ENCODE measurements around the gene EPHA1. TPM values are rescaled to one million over a fixed set of nuclear protein-coding genes. Genes with fewer than 3 reads are reported as not detected.
"Not testable (repeated sequence)": the region's sequence is repeated elsewhere in the genome, so short reads cannot be mapped to it uniquely, and the experiment has no call there.

Gene EPHA1
- total RNA-seq, 1 donor from 2014 or later = not detected

- DNase-seq = no peak
These were observed 21.4 kb upstream of the EPHA1 start for GRCh38 chr7:143429770-143430698.

DNA sequence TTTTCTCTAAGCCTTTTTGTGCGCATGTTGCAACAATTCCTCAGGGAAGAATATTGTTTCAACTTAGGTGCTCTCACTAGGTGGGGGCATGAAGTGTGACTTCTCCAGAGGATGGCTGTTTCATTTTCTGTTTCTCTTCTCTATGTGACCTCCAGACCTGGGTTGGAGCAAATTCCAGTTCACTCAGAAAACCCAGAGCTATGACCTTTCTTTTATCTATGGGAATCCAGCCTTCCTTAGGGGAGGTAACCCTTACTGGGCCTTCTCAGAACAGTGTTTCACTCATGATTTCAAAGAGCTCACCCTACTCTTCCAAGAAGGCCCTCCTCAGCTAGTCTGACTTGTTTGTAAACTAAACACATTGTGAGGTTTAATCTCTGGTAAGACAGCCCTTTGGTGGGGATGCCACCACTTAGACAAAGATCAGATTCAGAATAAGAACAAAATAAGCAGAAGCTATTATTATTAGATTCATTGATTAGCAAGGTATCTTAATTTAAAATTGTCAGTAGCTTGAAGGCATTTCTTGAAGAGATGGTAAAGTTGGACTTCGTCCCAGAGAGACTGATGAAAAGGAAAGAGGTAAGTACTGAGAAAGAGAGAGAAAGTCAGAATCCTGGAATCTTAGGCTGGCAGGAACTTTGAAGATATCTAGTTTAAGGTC is 18.0 kb upstream of the EPHA1 start:
- no peak for DNase-seq

DNA sequence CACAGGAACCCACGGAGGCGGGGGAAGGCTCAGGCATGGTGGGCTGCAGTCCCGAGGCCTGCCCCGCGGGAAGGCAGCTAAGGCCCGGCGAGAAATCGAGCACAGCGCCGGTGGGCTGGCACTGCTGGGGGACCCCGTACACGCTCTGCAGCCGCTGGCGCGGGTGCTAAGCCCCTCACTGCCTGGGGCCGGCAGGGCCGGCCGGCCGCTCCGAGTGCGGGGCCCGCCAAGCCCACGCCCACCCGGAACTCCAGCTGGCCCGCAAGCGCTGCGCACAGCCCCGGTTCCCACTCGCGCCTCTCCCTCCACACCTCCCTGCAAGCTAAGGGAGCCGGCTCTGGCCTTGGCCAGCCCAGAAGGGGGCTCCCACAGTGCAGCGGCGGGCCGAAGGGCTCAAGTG is 15.8 kb upstream of the EPHA1 start:
- DNase-seq = not testable (repeated sequence)

- no peak for DNase-seq
These were observed 13.4 kb upstream of the EPHA1 start for GRCh38 chr7:143422033-143422432.

DNA sequence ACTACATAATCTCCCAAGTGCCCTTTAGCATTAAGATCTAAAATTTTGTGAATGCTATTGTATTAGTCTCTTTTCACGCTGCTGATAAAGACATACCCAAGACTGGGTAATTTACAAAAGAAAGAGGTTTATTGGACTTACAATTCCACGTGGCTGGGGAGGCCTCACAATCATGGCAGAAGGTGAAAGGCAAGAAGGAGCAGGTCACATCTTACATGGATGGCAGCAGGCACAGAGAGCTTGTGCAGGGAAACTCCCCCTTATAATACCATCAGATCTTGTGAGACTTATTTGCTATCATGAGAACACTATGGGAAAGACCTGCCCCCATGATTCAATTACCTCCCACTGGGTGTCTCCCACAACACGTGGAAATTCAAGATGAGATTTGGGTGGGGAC is 12.0 kb upstream of the EPHA1 start:
- not testable (repeated sequence) for DNase-seq

DNA sequence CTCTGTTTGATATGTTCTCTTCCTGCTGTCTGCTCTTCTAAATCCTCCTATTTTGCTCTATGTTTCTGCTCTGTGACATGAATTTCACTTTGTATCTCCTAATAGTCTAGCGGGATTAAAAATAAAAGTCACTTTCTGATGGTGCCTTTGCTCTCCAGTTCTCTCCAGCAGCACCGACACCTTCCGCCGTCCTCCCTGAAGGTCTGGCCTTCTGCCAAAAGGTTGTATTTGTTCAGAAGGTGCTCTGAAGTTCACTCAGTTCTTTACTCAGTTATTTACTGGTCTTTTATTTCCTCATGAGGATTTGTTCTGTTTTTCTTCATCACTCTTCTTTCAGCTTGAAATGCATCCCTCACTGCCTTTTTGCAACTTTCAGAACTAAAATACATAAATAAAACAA is 11.2 kb upstream of the EPHA1 start:
- DNase-seq = no peak

GRCh38 chr7:143418681-143419458 is 10.2 kb upstream of the EPHA1 start:
- DNase-seq = no peak

- no peak for DNase-seq
These were observed 9.2 kb upstream of the EPHA1 start for GRCh38 chr7:143417734-143418383.

DNA sequence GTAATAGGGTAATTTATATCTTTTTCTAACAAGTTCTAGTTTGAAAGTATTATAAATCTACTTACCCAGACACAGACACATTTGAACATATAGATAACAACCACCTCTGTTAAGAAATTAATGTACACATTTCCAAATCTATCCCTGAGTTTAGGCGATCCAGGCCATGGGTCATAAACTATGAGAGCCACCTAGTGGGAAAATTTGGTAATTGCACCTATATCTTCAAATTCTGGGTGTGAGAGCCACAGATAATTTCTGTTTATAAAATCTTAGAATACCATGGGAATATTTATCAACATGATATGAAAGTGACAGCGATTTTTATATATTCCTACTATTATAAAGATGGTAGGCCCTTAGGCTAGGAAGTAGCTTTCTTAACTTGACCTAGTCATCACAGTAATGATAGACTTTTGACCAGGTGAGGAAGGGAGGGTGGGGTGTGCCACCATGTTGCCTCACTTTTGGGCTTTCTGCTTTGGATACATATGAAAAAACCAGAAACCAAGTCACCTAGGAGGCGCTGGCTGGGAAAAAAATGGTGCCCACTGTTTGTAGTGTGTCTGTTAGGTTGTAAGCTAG is 8.0 kb upstream of the EPHA1 start:
- DNase-seq = no peak

DNA sequence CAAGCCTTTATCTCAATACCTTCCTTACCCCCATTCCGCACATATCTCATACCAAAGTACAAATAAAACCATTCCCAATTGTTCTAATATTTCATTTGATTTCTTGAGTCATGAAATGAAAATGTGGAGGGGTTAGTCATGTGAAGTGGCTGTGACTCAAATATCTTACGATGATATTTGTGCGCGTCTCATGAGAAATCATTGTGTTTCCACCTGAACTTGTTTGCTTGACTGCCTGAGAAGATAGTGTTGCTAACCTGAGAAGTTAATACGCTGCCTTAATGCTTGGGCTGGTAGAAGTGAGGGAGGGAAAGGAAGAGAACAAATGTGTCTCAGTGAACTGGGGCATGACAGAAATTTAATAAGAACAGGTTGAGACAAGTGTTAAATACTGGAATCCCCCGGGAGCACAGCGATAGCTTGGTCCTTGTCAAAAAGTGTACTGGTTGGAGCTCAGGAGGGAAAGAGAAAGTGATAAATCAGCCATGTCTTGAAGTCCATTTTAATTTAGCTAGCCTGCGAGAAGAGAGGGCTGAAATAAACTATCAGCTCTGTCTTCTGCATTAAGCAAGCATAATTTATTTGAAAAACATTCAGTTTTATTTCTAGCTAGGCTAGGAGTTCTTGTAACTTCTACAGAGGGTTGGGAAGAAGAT is 7.2 kb upstream of the EPHA1 start:
- no peak for DNase-seq

- DNase-seq = not testable (repeated sequence)
These were observed 6.6 kb upstream of the EPHA1 start for GRCh38 chr7:143415209-143415608.

GRCh38 chr7:143413123-143413522 is 4.5 kb upstream of the EPHA1 start:
- DNase-seq = no peak

- DNase-seq = no peak
These were observed 3.5 kb upstream of the EPHA1 start for GRCh38 chr7:143411976-143412708.

GRCh38 chr7:143410521-143411004 is 1.9 kb upstream of the EPHA1 start:
- DNase-seq = no peak

- DNase-seq = no peak
These were observed 387 bp downstream of the EPHA1 start for GRCh38 chr7:143408252-143408685.

DNA sequence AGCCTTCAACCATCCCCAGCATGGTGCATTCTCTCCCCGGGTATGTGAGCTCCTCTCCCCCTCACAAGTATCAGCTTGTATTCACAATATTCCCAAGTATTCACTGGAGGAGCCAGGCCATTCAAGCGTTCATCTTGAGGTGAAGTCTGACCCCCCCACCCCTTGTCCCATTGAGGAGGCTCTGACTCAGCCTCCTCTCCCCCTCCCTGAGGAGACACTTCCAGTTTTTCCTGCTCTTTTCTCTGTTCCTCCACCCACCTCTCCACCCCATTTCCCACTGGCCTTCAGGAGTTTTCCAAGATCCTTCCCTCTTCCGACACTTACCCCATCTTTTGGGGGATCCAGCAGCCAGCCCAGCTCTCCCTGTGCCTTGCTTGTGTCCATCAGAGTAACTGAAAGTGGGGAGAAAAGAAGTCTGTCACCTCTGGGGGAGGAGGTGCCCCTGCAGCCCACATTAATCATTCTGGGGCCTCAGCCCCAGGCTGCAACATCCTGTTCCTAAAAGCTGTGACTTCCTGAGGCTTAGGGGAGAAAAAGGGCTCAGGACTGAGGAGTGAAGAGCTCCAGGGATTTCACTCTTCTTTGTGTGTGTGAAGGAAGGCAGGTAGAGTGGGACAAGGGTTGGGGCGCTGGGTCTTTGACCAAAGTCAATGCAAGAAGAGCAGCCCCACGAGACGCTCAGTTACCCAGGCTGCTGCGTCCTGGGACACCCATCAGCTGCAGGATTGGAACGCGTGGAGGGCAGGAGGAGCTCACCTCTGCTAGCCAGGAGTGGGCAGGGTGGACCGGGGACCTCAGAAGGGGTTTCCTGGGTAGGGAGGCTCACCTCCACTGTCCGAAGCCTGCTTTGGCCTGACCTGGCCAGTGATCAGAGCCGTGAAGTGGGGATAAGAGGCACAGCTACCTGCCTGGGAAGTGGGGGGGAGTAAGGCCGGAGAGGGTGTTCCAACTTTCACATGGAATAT is 1.1 kb downstream of the EPHA1 start:
- no peak for DNase-seq

GRCh38 chr7:143406002-143406357 is 2.7 kb downstream of the EPHA1 start:
- DNase-seq = no peak

DNA sequence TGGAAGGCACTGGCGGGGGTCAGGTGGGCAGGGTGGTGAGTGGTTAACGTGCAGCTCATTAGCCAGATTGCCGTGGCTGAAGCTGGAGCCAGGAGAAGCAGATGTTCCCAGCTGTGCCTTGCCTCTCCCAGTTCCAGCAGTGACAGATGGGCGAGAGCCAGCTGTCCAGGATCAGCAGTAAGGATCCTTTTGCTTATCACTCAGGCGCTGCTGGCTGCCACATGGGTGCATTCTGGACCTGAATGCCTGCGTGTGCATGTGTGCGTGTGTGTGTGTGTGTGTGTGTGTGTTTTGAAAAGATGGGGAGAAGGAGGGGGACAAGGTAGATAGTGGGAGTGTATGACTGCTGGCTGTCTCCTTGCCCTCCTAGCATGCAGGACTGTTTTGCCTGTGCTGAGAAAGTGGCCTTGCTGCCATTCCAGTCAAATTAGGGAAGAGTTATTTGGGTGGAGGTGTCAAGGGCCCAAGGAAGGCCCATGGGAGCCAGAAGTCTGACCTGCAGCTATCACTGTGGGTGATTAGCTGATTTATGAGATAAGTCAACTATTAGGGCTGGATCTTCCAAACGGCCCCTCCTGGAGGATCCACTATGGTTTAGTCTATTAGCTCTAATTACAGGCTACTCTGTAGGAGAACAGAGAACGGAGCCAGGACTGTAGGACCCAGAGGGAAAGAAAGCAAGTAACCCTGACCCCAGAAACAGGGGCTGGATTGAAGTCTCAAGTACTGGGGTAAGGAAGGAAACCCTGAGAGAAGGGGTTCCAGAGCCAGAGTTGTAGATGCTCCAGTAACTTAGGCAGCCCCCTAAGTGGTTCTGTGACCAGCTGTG is 3.3 kb downstream of the EPHA1 start:
- no peak for DNase-seq
